Prostate gland (tissue), 2 donors: ENCODE data around the gene CNTN6. TPM values are rescaled to one million over a fixed set of nuclear protein-coding genes. Genes with fewer than 3 reads are reported as not detected.

Experiments used
- DNase-seq: peaks from one replicate; pipeline ENCODE4 v3.0.0-alpha.2; 2019; ENCODE audit warnings: low spot score
- H3K27ac ChIP-seq, 2 donors: fragments of 200-600 bp; sonication (generic); 2 replicates each; pipeline ENCODE4 v1.5.1; 2017 to 2019
- H3K27me3 ChIP-seq: fragments of 200-600 bp; sonication (generic); replicated peaks from 2 replicates; pipeline ENCODE4 v1.5.1; 2019; ENCODE audit not compliant: insufficient read depth
- H3K36me3 ChIP-seq, 2 donors: fragments of 200-600 bp; sonication (generic); 1 replicate in 1 of 2; 2 replicates in 1 of 2; pipeline versions ENCODE4 v1.5.1 to v1.8.1; 2017 to 2019
- H3K4me1 ChIP-seq: fragments of 200-600 bp; sonication (generic); replicated peaks from 2 replicates; pipeline ENCODE4 v1.5.1; 2019
- H3K4me3 ChIP-seq, 2 donors: fragments of 200-600 bp; sonication (generic); 2 replicates each; pipeline ENCODE4 v1.5.1; 2017 to 2019
- H3K9me3 ChIP-seq: fragments of 200-600 bp; sonication (generic); 2 replicates; pipeline ENCODE4 v1.5.1; 2017
- POLR2A ChIP-seq: fragments of 450-650 bp; IDR thresholded peaks from one replicate; pipeline ENCODE4 v1.6.1; 2016; ENCODE audit warnings: antibody characterized with exemption, mild to moderate bottlenecking
- POLR2AphosphoS5 ChIP-seq: sonication (generic); formaldehyde crosslinking; IDR thresholded peaks from one replicate; pipeline ENCODE4 v1.6.1; 2017; ENCODE audit warnings: antibody characterized with exemption
- WGBS: methylation state at CpG from one replicate; pipeline ENCODE4 v1.1.5; 2018; 5-methylcytosine and 5-hydroxymethylcytosine counted together
- intact Hi-C: fragments of 100-400 bp; cut with DNase I; formaldehyde crosslinking; loops from one replicate; pipeline ENCODE4 v1.14.2; 2022
- total RNA-seq, 2 donors: library from RNA; depleted of rRNA; stranded (reverse); fragments of >200 nt; gene quantifications; one replicate each; pipeline ENCODE4 v1.1.0, GENCODE V29; 2016
- TF ChIP-seq, protein P1 (sequence below), 4 experiments: fragments of 200-600 bp in 2 of 4; fragments of 450-650 bp in 2 of 4; sonication (generic) in 2 of 4; IDR thresholded peaks; 1 replicate in 3 of 4; 2 replicates in 1 of 4; pipeline ENCODE4 v1.5.1; 2016 to 2019; ENCODE audit warnings: antibody characterized with exemption in 4 of 4, mild to moderate bottlenecking in 2 of 4, moderate library complexity in 2 of 4

CNTN6 gene
- total RNA-seq, 2 donors from 2014 or later = not detected

DNA sequence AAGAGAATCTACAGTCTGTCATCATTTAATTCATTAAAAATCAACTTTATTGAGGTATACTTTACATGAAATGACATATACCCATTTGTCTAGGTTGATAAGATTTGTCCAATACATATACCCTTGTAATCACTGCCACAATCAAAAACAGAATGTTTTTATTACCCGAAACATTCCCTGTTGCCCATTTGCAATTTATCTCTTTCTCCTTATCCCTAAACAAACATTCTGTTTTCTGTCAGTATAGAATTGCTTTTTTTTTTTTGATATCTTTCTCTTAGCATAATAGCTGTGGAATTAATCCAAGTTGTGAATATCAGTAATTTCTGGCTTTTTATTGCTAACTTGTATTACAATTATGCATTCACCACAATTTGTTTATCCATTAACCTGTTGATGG is 4.3 kb upstream of the CNTN6 start:
- intact Hi-C loops = no loop called here
- H3K4me3 ChIP-seq = no peak overlapping the region
- no peaks in the 10 kb centered on the region for H3K4me1 ChIP-seq
- H3K36me3 ChIP-seq = no peaks in the 10 kb centered on the region
- H3K9me3 ChIP-seq = no peaks in the 10 kb centered on the region
- DNase-seq = no peak
- H3K27ac ChIP-seq = no peak overlapping the region
- 64% methylated on average over 1 of the region's 1 CpG for whole genome bisulfite sequencing
- TF ChIP-seq POLR2A = no peak
- TF ChIP-seq POLR2AphosphoS5 = no peak
- TF ChIP-seq, protein P1, sequence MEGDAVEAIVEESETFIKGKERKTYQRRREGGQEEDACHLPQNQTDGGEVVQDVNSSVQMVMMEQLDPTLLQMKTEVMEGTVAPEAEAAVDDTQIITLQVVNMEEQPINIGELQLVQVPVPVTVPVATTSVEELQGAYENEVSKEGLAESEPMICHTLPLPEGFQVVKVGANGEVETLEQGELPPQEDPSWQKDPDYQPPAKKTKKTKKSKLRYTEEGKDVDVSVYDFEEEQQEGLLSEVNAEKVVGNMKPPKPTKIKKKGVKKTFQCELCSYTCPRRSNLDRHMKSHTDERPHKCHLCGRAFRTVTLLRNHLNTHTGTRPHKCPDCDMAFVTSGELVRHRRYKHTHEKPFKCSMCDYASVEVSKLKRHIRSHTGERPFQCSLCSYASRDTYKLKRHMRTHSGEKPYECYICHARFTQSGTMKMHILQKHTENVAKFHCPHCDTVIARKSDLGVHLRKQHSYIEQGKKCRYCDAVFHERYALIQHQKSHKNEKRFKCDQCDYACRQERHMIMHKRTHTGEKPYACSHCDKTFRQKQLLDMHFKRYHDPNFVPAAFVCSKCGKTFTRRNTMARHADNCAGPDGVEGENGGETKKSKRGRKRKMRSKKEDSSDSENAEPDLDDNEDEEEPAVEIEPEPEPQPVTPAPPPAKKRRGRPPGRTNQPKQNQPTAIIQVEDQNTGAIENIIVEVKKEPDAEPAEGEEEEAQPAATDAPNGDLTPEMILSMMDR (IDR thresholded peaks at IDR 0.05) = no peak
- no peaks in the 10 kb centered on the region for H3K27me3 ChIP-seq

- Histone ChIP-seq H3K27ac (no peak overlapping the region), H3K9me3 (no peaks in the 10 kb centered on the region), H3K4me1 (no peaks in the 10 kb centered on the region), H3K4me3 (no peak overlapping the region), H3K27me3 (no peaks in the 10 kb centered on the region), H3K36me3 (no peaks in the 10 kb centered on the region)
- no peak for DNase-seq
- TF ChIP-seq, protein P1 (IDR thresholded peaks at IDR 0.05) = no peak
- TF ChIP-seq POLR2A (no peak), POLR2AphosphoS5 (no peak)
- intact Hi-C loops = no loop called here
- 81% methylated on average over 1 of the region's 1 CpG for WGBS
Measured at GRCh38 chr3:1091286-1091685, 1.5 kb upstream of the CNTN6 start.

GRCh38 chr3:1092061-1092460 is 763 bp upstream of the CNTN6 start:
- no peaks in the 10 kb centered on the region for H3K36me3 ChIP-seq
- no peak for DNase-seq
- no peaks in the 10 kb centered on the region for H3K27me3 ChIP-seq
- no peaks in the 10 kb centered on the region for H3K9me3 ChIP-seq
- H3K4me3 ChIP-seq = no peak overlapping the region
- TF ChIP-seq, protein P1 (IDR thresholded peaks at IDR 0.05) = no peak
- TF ChIP-seq POLR2AphosphoS5 (no peak), POLR2A (no peak)
- 30% methylated on average over 2 of the region's 2 CpGs for WGBS
- no peaks in the 10 kb centered on the region for H3K4me1 ChIP-seq
- H3K27ac ChIP-seq = no peak overlapping the region
- intact Hi-C loops = no loop called here

GRCh38 chr3:1093217-1093616 is 393 bp downstream of the CNTN6 start:
- no peak for TF ChIP-seq POLR2AphosphoS5
- TF ChIP-seq, protein P1 (IDR thresholded peaks at IDR 0.05) = no peak
- no peak for TF ChIP-seq POLR2A
- no peak overlapping the region for H3K27ac ChIP-seq
- no peaks in the 10 kb centered on the region for H3K36me3 ChIP-seq
- 66% methylated on average over 6 of the region's 6 CpGs for WGBS
- intact Hi-C loops = no loop called here
- H3K27me3 ChIP-seq = no peaks in the 10 kb centered on the region
- DNase-seq = no peak
- no peaks in the 10 kb centered on the region for H3K4me1 ChIP-seq
- H3K9me3 ChIP-seq = no peaks in the 10 kb centered on the region
- H3K4me3 ChIP-seq = no peak overlapping the region

GRCh38 chr3:1103525-1103924 is 10.7 kb downstream of the CNTN6 start:
- no peak overlapping the region for H3K27ac ChIP-seq
- no peaks in the 10 kb centered on the region for H3K9me3 ChIP-seq
- H3K27me3 ChIP-seq = no peaks in the 10 kb centered on the region
- H3K4me1 ChIP-seq = no peaks in the 10 kb centered on the region
- no peak for TF ChIP-seq POLR2A
- TF ChIP-seq POLR2AphosphoS5 = no peak
- TF ChIP-seq, protein P1 (IDR thresholded peaks at IDR 0.05) = no peak
- 88% methylated on average over 6 of the region's 6 CpGs for WGBS
- no peaks in the 10 kb centered on the region for H3K36me3 ChIP-seq
- DNase-seq = no peak
- no peak overlapping the region for H3K4me3 ChIP-seq
- intact Hi-C loops = no loop called here
